GM19023 (cell line): ENCODE results near the gene CNTN4.
"Not testable (repeated sequence)": the region's sequence is repeated elsewhere in the genome, so short reads cannot be mapped to it uniquely, and the experiment has no call there.

ENCODE experiments used
- ATAC-seq: cut with Tn5 transposase; IDR thresholded peaks from one replicate; pipeline ENCODE4 v1.9.1; 2021; ENCODE audit warnings: mild to moderate bottlenecking, moderate library complexity; ENCODE audit not compliant: unreplicated experiment

CNTN4 gene

GRCh38 chr3:2098398-2099027 is at the start of gene CNTN4:
TSS of gene CNTN4 (plus strand) at chr3:2098866.
- no peak for ATAC-seq

DNA sequence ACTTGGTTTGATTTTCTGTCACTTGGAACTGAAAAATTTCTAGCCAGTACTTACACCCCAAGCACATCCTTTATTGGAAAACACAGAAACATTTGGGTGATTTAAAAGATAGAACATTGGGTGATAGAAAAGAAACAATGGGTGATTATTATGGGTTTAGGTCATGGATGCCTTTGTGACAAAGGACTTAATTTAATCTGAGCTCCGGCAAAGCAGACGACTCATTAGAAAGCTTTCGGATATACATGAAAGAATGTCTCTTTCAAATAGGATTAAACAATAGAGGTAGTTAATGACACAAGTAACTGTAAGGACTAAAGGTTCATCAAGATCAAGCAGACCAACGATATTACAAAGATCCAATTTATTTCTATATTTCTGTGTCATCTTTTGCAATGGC is 37.3 kb upstream of the CNTN4 start:
- no peak for ATAC-seq

DNA sequence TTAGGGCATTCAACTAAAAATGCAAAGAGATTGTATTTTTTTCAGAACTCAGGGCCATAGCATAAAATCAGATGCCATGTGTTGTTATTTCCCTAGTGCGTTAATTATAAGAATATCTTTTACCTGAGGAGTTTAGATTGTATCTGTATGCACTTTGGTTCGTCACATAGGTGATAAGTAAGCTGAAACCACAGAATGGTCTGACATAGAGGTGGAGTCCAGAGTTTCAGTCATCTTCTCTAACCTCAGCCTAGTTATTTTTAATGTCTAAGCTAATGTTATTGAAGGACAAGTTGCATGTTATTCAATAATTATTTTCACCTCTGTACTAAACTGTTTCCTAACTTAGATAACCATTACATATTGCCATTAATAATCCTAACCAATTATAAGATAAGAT is 27.1 kb upstream of the CNTN4 start:
- no peak for ATAC-seq

GRCh38 chr3:2078821-2079220 is 19.8 kb upstream of the CNTN4 start:
- no peak for ATAC-seq

DNA sequence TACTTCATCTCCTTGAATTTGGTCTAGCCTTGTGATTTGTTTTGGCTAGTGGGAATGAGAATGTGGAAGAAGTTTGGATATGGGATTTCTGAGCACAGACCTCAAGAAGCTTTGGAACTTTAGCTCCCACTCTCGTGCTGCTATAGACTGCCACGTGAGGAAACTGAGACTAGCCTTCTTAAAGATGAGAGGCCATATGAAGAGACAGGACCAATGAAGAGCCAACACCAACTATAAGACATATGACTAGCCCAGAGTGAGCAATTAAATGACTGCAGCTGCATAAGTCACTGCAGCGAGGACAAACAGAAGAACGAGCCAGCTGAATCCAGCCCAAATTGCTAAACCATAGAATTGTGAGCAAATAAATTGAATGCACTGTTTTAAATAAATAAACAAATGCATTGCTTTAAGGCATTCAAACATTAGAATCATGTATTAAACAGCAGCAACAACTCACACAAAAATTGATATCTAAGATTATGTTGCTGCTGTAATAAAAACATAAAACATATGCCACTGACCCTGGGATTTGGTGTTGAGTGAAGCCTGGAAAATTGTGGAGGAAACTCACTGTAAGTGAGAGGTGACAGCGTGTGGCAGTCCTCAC is 15.7 kb upstream of the CNTN4 start:
- no peak for ATAC-seq

GRCh38 chr3:2083558-2083957 is 15.1 kb upstream of the CNTN4 start:
- ATAC-seq: not testable (repeated sequence)

DNA sequence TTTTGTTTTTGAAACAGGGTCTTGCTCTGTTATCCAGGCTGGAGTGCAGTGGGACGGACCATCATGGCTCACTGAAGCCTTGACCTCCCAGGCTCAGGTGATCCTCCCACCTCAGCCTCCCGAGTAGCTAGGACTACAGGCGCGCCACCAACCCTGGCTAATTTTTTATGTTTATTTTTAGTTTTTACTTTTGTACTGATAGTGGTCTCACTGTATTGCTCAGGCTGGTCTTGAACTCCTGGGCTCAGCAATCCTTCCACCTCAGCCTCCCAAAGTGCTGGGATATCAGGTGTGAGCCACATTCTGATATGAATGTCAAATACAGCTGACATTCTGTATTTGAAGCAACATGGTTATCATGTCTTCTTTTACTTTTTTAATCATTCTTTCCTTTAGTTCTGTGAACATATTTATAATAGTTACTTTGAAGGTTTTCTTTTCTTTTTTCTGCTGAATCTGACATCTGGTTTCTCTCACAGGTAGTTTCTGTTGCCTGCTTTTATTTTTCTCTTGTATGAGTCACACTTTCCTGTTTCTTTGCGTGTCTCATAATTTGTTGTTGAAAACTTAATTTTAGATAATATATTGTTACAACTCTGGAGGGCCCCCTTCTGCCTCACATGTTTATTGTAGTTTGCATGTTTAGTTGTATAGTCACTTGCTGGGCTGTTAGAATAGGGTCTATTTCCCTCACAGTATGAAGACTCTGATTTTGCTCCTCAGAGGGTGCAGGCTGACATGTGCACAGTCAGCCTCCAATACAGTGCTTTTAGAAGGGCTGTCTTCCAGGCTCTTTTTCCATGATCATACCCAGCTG is 8.4 kb upstream of the CNTN4 start:
- no peak for ATAC-seq

DNA sequence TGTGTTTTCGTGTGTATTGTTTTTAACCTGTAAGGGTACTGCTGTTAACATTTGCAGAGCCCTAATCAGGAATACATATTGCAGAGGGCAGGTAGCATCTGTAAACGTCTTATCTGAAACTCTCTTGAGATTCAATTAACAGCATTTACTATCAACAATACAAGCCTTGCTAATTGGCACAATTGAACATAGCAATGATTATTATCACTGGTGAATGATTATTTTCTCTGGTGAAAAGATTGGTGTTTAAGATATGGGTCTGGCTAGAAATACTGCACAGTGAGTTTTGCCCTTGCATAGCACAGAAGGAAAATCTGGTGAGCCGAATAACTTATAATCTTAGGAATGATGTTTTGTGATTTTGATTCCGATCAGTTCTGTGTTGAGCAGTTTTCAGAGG is 5.9 kb upstream of the CNTN4 start:
- no peak for ATAC-seq

DNA sequence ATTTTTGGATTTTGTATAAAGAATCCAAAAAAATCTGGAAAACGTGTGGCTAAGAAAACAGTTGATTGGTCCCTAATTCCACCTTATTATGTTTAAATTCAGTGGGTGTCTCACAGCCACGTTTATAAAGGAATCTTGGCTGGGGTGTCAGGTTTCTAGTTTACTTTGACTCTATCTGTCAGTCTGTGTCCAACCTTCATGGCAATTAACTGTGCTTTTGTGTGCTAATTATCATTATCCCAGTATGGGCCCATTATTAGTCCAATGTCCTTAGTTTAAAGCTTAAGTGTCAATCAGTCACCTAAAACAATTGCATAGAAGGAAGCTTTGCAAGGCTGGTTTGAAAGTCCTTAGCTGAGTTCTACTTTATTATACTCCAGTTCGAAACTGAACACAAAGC is 3.7 kb upstream of the CNTN4 start:
- no peak for ATAC-seq

GRCh38 chr3:2096216-2096615 is 2.5 kb upstream of the CNTN4 start:
- ATAC-seq: no peak

DNA sequence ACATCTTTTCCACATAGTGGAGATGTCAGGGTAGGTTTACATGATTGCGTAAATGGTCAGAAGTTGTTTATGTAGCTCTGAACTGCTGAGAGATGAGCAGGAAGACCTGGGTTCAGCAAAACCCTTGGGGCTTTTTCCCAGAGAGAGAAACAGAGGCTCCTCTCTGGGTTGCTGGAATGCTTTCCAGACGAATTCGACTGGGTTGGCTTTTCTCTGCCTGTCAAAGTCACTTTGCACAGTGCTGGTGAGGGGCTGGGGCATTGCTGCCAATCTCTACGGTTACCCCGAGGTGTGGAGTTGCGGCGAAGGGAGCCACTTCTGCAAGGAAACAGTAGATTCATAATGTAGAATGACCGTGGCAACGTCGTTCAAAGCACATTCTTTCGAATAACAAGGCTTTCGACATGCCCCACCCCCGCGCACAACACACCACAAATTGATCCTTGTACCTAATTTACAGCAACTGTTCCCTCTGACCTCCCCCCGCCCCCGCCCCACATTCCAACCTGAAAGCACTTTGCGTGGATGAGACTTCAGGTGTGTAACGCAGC is 950 bp upstream of the CNTN4 start:
- no peak for ATAC-seq

DNA sequence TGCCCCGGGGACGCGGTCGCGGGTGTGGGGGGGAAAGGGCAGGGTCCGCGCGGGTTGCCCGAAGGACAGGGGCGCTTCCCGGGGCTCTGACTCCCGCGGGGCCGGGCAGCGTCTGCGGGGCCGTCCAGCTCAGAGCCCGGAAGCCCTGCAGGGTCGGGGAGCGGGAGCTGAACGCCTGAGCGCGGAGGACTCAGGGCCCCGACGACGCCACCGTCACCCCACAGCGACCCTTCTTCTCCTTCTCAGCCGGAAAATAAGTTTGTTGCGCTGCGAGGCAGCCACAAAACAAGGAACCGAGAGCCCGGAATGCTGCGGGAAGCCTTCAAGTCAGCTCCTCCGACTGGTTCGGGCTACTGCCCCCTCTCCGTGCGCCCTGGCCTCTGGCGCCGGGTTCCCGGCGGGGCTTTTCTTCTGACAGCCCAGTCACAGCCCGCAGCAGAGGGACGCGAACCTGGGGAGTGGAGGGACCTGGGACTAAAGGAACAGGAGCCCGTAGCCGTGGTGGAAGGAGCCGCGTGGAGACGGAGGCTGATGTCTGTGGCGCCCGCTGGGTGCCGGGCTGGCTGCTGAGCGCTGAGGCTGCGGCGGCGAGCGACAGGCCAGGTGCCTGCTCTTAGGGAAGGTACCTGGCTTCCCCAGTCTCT is 484 bp downstream of the CNTN4 start:
- no peak for ATAC-seq

DNA sequence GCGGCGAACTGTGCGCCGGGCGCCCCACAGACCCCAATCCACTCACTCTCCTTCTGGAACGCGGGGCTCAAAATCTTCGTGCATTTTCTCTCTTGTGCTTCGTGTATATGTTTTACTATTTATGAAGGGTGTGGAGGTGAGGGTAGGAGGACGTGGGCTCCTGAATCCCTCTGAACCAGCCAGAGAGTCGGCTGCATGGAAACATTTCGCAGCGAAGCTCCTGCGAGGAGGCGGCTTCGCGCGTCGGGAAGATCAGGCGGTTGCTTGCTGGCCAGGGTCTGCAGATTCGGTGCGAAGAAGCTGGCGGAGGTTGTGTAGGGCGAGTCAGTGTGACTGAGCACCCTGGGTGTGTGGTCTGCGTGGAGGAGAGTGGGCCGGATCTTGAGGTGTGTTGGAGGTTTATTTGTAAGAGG is 1.1 kb downstream of the CNTN4 start:
- no peak for ATAC-seq

GRCh38 chr3:2106438-2106837 is 7.8 kb downstream of the CNTN4 start:
- ATAC-seq: no peak

- no peak for ATAC-seq
These were observed 12.0 kb downstream of the CNTN4 start for GRCh38 chr3:2110597-2111117.

- no peak for ATAC-seq
These were observed 16.1 kb downstream of the CNTN4 start for GRCh38 chr3:2114617-2115275.

GRCh38 chr3:2130726-2131125 is 32.1 kb downstream of the CNTN4 start:
- no peak for ATAC-seq

DNA sequence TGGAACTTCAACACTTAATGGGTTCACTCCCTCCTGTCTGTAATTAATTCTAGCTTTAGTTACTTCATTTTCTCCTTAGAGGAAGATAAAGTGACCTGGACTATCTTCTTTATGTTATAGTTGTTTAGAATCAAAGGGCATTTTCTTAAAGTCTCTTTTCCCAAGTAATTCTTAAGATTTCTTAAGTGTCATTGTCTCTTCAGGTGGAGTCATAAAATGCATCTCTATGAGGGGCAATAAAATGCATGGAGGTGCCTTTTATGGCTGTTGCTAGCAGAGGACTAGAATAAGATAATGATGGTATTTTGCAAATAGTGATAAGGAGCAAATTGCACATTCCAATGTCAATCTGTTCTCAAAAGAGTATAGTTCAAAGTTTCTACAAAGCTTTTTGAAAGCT is 34.5 kb downstream of the CNTN4 start:
- ATAC-seq: no peak

DNA sequence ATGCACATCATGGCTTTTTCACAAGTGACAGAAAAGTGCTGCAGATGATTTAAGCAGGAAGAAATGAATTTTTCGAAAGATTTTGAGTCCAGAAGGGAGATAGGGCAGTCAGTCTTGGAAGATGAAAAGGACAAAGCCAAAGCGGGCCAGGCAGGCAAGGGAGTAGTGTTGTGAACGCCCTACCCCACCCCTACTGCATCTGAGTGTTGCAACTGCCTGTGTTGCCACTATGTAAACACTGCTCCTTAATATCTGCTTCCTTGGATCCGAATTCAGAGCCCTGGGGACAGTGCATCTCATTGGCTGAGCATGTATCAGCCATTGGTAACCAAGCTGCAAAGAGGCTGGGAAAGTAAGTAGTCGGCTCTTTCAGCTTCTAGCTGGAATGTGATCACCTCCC is 39.0 kb downstream of the CNTN4 start:
- no peak for ATAC-seq

GRCh38 chr3:2141482-2141881 is 42.8 kb downstream of the CNTN4 start:
- no peak for ATAC-seq
